Mucosa of descending colon (tissue), 3 donors: ENCODE results near the gene UVRAG. TPM values are rescaled to one million over a fixed set of nuclear protein-coding genes. Genes with fewer than 3 reads are reported as not detected.
A peak's percentile ranks its signal among the peaks of the same experiment; 100 is the strongest.

ENCODE experiments used
- ATAC-seq: fragments of 200-7000 bp; cut with Tn5 transposase; one replicate; pipeline ENCODE4 v1.9.1; 2020; ENCODE audit warnings: mild to moderate bottlenecking, moderate library complexity
- DNase-seq, 3 donors: peaks; one replicate each; pipeline ENCODE4 v3.0.0-alpha.2; 2020
- H3K36me3 ChIP-seq: fragments of 200-600 bp; one replicate; pipeline ENCODE4 v1.8.0; 2021; ENCODE audit warnings: low read depth, mild to moderate bottlenecking
- H3K4me1 ChIP-seq: fragments of 200-600 bp; one replicate; pipeline ENCODE4 v1.8.0; 2021; ENCODE audit warnings: low read depth, mild to moderate bottlenecking
- H3K4me3 ChIP-seq: fragments of 200-600 bp; one replicate; pipeline ENCODE4 v1.8.0; 2021; ENCODE audit warnings: mild to moderate bottlenecking
- H3K9me3 ChIP-seq: fragments of 200-600 bp; one replicate; pipeline ENCODE4 v1.8.0; 2021; ENCODE audit warnings: mild to moderate bottlenecking
- intact Hi-C, 2 donors: fragments of 100-400 bp; cut with DNase I in 1 of 2; cut with micrococcal nuclease in 1 of 2; formaldehyde crosslinking; loops; one replicate each; pipeline versions ENCODE4 v1.11.0 to v1.11.1; 2022; cut with DNase I, micrococcal nuclease
- total RNA-seq, 3 donors: library from RNA; stranded (reverse); fragmentation: NEBNext Ultra II Directional in 2 of 3; extraction: Animal tissue kit (Norgen Biotek cat#: 25700) in 2 of 3; gene quantifications; one replicate each; pipeline versions ENCODE4 v1.2.1 to v1.2.4, GENCODE V29; 2021 to 2023
- TF ChIP-seq, protein P1 (sequence below): fragments of 200-600 bp; IDR thresholded peaks from one replicate; pipeline ENCODE4 v1.8.0; 2022; ENCODE audit warnings: antibody characterized with exemption, mild to moderate bottlenecking
- donor health status: DM: no; HTN: no; CAD: no; lungs with moderate emphysema.
- donor health status: DM: no; HTN: no; CAD: no.
- donor health status: DM: no; HTN: yes; CAD: no.

The UVRAG gene
- total RNA-seq, 3 donors from 2014 or later = 14.9 to 37.1 (median 16.9) TPM

DNA sequence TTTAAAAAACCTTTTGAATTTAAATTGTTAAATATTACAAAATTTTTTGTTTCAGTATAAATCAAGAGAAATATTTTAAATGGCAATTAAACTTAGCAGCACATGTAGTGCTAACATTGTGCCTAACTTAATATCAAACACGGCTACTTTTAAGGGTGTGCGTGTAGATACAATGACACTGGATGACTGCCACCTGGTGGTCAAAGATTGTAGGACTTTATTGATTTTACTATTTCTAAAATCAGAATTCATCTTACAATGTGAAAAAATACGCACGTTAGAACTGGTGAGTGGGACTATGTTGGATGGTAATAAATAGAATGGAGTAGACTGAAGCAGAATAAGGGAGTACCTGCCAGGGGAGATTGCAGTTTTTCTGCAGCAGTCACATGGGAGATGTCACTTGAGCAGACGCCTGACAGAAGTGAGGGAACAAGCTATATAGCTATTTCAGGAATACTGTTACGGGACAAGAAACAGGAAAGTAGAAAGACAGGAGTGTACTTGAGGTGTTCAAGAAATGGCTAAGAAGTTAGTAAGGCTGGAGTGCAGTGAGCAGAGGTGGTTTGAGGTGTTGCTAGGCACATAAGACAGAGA lies 52.9 kb downstream of the UVRAG start:
- H3K4me3 ChIP-seq = no peak overlapping the region
- H3K36me3 ChIP-seq = no peaks in the 10 kb centered on the region
- H3K9me3 ChIP-seq = no peaks in the 10 kb centered on the region
- intact Hi-C loops = loop anchor here in 1 of 2 donors (5.0 kb wide), 1 partner anchor 66 kb away; no protein-coding TSS in a partner anchor
- no peaks in the 10 kb centered on the region for H3K4me1 ChIP-seq
- DNase-seq (peak in 1 of 3 donors; percentile 84), ATAC-seq (peak; percentile 66)
- TF ChIP-seq, protein P1, sequence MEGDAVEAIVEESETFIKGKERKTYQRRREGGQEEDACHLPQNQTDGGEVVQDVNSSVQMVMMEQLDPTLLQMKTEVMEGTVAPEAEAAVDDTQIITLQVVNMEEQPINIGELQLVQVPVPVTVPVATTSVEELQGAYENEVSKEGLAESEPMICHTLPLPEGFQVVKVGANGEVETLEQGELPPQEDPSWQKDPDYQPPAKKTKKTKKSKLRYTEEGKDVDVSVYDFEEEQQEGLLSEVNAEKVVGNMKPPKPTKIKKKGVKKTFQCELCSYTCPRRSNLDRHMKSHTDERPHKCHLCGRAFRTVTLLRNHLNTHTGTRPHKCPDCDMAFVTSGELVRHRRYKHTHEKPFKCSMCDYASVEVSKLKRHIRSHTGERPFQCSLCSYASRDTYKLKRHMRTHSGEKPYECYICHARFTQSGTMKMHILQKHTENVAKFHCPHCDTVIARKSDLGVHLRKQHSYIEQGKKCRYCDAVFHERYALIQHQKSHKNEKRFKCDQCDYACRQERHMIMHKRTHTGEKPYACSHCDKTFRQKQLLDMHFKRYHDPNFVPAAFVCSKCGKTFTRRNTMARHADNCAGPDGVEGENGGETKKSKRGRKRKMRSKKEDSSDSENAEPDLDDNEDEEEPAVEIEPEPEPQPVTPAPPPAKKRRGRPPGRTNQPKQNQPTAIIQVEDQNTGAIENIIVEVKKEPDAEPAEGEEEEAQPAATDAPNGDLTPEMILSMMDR = peak; percentile 68

DNA sequence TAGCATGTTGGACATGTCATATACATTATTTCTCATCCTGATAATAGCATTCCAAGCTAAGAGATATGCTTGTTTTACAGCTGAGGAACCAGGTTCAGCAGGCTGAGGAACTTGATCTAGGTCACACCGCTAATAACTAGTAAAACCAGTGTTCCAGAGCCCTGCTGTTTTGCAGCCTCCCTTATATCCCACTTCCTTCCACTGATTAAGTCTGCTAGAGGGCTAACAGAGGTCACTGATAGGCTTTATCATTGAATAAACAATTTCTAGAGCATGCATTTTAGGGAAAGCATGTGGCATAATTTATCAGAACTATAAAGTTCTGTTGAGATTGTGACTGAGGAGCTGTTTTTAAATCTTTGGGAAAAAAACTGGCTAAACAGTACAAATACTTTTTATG lies 54.0 kb downstream of the UVRAG start:
- Histone ChIP-seq H3K4me1 (no peaks in the 10 kb centered on the region), H3K9me3 (no peaks in the 10 kb centered on the region), H3K36me3 (no peaks in the 10 kb centered on the region), H3K4me3 (no peak overlapping the region)
- TF ChIP-seq, protein P1 = no peak
- intact Hi-C loops = loop anchor here in 1 of 2 donors (5.0 kb wide), 1 partner anchor 67 kb away; no protein-coding TSS in a partner anchor
- DNase-seq (no peak), ATAC-seq (no peak)

DNA sequence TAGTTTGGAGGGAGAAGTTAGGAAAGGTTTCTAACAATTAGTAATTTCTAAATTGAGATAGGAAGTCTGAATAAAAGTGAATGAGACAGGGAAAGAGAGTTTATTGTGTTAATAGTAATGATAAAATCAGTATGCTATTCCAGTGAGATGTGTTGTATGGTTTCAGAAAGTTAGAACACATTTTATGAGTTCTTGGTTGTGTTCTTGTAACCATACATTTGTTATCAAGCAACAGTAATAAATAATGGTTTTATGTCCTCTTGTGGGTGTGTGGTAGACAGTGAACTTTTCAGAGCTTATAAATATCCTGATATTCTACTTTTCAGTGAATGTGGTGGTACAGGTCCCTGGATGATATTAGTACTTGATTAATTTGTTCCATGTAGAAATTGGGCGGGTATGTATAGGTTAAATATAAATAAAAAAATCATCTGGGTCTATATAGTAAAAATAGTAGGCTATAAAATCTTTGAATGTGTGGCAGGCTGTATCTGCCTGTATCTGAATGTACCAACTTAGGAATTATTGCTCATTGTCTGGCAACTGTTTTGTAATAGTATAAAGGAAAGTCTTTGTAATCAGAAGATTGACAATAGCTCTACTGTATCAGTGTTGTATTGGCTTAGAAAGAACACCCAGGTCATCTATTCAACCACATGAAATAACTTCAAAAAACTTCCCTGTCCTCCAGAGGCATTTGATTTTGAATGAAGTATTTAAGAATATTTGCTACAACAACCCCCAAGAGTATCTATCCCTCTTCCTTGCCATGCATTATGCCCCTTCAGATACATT lies 54.8 kb downstream of the UVRAG start:
- Histone ChIP-seq H3K4me1 (no peaks in the 10 kb centered on the region), H3K4me3 (no peak overlapping the region), H3K9me3 (no peaks in the 10 kb centered on the region), H3K36me3 (no peaks in the 10 kb centered on the region)
- intact Hi-C loops = loop anchor here (5.0 kb wide), 1 partner anchor 68 kb away; no protein-coding TSS in a partner anchor
- ATAC-seq (no peak), DNase-seq (no peak)
- TF ChIP-seq, protein P1 = no peak

DNA sequence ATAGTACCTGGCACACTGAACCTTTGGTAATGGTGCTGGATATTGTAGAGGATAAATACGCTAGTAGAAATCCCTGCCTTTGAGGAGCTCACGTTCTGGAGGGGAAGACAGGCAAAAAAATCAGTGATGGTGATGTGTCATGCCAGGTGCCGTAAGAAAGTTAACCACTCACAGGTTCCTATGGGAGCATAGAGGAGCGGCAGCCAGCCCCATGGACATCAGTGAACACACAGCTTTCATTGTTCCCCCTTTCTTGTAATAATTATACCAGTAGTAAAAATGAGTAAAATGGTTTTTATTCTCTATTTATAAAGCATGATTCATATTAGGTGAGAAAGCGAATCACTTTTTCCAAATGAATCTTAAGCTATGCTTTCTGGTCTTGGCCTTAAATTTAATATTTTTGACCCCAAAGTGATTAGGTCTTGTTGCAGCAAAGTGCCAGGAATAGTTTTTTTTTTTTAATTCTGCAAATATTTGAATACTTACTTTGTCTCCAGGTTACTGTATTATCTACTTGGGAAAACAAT lies 57.9 kb downstream of the UVRAG start:
- TF ChIP-seq, protein P1 = no peak
- intact Hi-C loops = loop anchor here in 1 of 2 donors (5.0 kb wide), 1 partner anchor 71 kb away; no protein-coding TSS in a partner anchor

DNA sequence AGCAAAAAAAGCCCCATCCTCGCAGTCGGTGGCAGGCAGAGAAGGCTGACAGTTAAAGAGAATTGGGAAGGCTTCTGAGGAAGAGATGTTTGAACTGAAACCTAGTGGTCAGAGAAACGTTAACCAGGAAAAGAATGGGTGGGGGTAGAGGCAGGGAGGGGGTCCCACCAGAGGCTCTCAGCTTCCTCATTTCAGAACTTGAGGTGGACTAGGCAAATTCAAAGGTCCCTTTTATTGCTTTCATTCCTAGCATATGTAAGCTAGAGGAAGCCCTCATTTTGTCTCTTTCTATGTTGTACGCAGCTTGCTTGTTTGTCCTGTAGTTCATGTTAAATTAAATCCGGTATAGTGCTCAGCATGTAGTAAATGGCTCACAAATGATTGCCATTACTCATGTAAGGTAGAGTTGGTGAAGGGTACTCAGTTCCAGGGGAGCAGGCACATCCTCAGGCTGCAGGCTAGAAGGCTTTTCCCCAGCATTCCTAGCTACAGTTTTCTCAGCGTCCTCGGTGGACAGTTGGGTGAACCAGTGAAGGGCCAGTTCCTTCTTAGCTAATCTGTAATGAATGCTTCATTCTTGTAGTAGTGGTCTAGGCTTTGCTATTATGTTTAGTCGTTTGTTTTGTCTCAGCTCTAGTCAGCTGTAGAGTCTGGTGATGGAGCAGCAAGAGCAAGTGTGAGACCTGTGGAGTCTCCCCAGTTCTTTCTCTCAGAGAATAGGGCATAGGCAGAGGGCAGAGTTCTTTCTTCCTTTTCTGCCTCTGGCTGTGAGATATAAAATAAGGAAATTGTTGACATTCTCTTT lies 58.6 kb downstream of the UVRAG start:
- DNase-seq (no peak), ATAC-seq (peak; percentile 51)
- intact Hi-C loops = loop anchor here in 1 of 2 donors (5.0 kb wide), 1 partner anchor 71 kb away; no protein-coding TSS in a partner anchor

More for the DNA sequence above, 57.9 kb downstream of the UVRAG start:
- ATAC-seq (no peak), DNase-seq (no peak)
- H3K4me3 ChIP-seq = no peak overlapping the region
- H3K4me1 ChIP-seq = no peaks in the 10 kb centered on the region
- no peaks in the 10 kb centered on the region for H3K9me3 ChIP-seq
- H3K36me3 ChIP-seq = no peaks in the 10 kb centered on the region

More for the DNA sequence above, 58.6 kb downstream of the UVRAG start:
- no peak overlapping the region for H3K4me3 ChIP-seq
- no peaks in the 10 kb centered on the region for H3K9me3 ChIP-seq
- TF ChIP-seq, protein P1 = no peak
- no peaks in the 10 kb centered on the region for H3K36me3 ChIP-seq
- H3K4me1 ChIP-seq = no peaks in the 10 kb centered on the region
